NCI-H1436 treated with DMSO at 0.1 percent for 48 hours (cell line): Measurements from ENCODE around the gene FGF10.

ENCODE experiments used
- DNase-seq: peaks from one replicate; lab custom pipeline; 2025; lab: John Stamatoyannopoulos, UW

FGF10 gene

DNA sequence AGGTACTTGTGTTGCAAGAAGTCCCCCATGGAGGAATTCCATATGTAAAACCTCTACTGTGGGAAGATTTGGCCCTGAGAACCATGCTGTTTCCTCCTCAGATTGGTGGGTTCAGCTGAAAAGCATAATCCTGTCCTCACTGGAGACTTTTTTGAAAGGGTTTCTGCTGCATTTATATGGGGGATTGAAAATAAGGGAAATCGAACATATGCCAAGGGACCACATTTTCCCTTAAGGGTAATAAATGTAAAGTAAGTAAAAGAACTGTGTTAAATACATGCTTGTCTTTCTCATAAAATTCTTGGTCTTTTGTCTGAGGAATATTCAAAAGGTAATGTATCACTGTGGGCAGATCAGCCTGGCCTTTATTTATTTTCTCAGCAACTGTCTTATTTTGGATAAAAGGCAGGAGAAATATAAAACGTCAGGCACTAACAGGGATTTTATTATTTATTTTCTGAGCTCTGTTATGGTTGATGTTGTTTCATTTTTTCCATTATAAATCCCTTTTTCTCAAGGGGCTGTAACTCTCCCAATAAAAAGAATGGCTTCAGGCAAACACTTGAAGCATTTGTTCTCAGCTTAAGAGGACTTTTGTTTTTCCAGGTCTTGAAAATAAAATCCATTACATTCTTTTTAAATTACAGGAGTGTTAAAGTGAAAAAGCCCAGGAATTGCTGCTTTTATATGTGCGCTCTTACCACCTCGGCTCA is 131.4 kb downstream of the FGF10 start:
- DNase-seq: no peak

- DNase-seq: no peak
These were observed 132.0 kb downstream of the FGF10 start for GRCh38 chr5:44257221-44257620.
